GM23338 (cell line): ENCODE results near the gene SUGCT.

ENCODE experiments used
- CTCF ChIP-seq, 2 experiments: fragments of 200-600 bp in 1 of 2; sonication (generic) in 1 of 2; conservative IDR thresholded peaks; 2 replicates each; pipeline versions ENCODE4 v1.5.1 to v1.6.1; 2016 to 2017; ENCODE audit warnings: antibody characterized with exemption in 2 of 2, low read depth in 2 of 2, mild to moderate bottlenecking in 2 of 2, moderate library complexity in 1 of 2
- EZH2 ChIP-seq: fragments of 200-600 bp; sonication (generic); IDR thresholded peaks from one replicate; pipeline ENCODE4 v1.8.0; 2017; ENCODE audit warnings: antibody characterized with exemption, mild to moderate bottlenecking, low read depth; ENCODE audit not compliant: unreplicated experiment
- JUNB ChIP-seq: IDR thresholded peaks from one replicate; pipeline ENCODE4 v1.6.1; 2016; ENCODE audit warnings: antibody characterized with exemption; ENCODE audit not compliant: unreplicated experiment
- NANOG ChIP-seq: IDR thresholded peaks from 2 replicates; pipeline ENCODE4 v1.6.1; 2016; ENCODE audit warnings: antibody characterized with exemption, borderline replicate concordance
- POLR2AphosphoS5 ChIP-seq: IDR thresholded peaks from 2 replicates; pipeline ENCODE4 v1.6.1; 2016; ENCODE audit warnings: antibody characterized with exemption, low read depth
- REST ChIP-seq: IDR thresholded peaks from one replicate; pipeline ENCODE4 v1.6.1; 2018; ENCODE audit warnings: antibody characterized with exemption; ENCODE audit not compliant: unreplicated experiment
- ZNF462 ChIP-seq: fragments of 250-450 bp; sonication (Bioruptor Pico); IDR thresholded peaks from 2 replicates; pipeline ENCODE4 v1.5.0; 2020; ENCODE audit warnings: mild to moderate bottlenecking, moderate library complexity

- TF ChIP-seq EZH2, result no peak
- TF ChIP-seq ZNF462 (CRISPR knock-in tag), result no peak
- no peak for TF ChIP-seq CTCF (conservative IDR thresholded peaks at IDR 0.05; ENCODE audit: low read depth in 2 of 2)
- TF ChIP-seq POLR2AphosphoS5, result no peak
- TF ChIP-seq NANOG, result no peak
- no peak for TF ChIP-seq JUNB
- no peak for TF ChIP-seq REST
Measured at GRCh38 chr7:40439686-40440085, 304.9 kb downstream of the SUGCT start.
